Dermis blood vessel endothelial cell (primary cell): ENCODE data around the gene DMRTC2. TPM values are rescaled to one million over a fixed set of nuclear protein-coding genes. Genes with fewer than 3 reads are reported as not detected.

Experiments used
- DNase-seq: peaks from one replicate; pipeline ENCODE4 v3.0.0; 2010
- total RNA-seq: library from RNA; depleted of rRNA; stranded (reverse); fragments of >200 nt; gene quantifications from 2 replicates; pipeline ENCODE4 v1.2.3, GENCODE V29; 2014

DMRTC2 gene
- total RNA-seq, 1 donor from 2014 or later, result not detected

- no peak for DNase-seq
Observed at GRCh38 chr19:41890936-41891335, 46.1 kb downstream of the DMRTC2 start.

- DNase-seq, result no peak
Observed at GRCh38 chr19:41892173-41892902, 47.5 kb downstream of the DMRTC2 start.

DNA sequence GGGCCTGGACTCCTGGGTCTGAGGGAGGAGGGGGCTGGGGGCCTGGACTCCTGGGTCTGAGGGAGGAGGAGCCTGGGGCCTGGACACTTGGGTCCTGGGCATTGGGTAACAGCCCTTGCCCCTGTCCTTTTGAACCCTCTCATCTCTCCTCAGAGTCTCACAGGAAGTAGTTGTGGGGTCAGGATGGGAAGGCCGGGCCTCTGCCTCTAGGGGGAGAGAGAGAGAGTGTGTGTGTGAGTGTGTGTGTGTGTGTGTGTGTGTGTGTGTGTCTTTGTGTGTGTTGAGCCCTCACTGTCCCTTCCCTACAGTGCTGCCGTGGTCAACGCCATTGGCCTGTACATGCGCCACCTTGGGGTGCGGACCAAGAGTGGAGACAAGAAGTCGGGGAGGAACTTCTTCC, 49.1 kb downstream of the DMRTC2 start:
- DNase-seq, result no peak

DNA sequence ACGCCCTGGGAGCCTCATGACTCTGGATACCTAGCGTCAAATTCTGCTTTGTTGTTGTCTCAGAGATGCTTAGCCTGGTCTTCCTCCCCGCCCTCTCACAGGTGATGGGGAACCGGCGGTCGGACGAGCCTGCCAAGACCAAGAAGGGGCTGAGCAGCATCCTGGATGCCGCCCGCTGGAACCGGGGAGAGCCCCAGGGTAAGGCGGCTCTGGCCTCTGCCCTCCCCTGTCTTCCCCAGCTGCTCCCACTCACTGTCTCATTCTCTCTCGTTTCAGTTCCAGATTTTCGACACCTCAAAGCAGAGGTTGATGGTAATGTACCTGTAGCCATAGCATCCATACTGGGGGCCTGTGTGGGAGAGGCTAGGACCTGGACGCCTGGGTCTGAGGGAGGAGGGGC, 49.5 kb downstream of the DMRTC2 start:
- no peak for DNase-seq

- DNase-seq, result no peak
Observed at GRCh38 chr19:41895745-41896580, 51.1 kb downstream of the DMRTC2 start.

GRCh38 chr19:41896581-41896942, 51.7 kb downstream of the DMRTC2 start:
- no peak for DNase-seq

GRCh38 chr19:41897181-41897580, 52.3 kb downstream of the DMRTC2 start:
- DNase-seq, result no peak

DNA sequence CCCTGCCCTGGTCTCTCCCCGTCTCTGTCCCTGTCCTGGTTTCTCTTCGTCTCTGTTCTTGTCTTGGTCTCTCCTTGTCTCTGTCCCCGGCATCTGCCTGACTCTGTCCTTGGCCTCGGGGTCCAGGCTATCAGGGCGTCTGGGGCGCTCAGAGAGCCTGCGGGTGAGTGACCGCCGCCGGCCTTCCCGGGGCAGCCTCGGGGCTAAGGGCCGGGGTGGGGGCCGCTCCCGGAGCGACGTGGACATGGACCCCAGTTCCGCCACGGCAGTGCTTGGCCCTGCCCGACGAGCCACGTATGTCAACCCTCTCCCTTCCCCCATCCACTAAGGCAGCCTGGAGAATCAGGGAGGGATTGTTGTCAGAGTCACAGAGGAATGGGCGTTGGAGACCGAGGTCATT, 53.0 kb downstream of the DMRTC2 start:
- DNase-seq, result no peak

DNA sequence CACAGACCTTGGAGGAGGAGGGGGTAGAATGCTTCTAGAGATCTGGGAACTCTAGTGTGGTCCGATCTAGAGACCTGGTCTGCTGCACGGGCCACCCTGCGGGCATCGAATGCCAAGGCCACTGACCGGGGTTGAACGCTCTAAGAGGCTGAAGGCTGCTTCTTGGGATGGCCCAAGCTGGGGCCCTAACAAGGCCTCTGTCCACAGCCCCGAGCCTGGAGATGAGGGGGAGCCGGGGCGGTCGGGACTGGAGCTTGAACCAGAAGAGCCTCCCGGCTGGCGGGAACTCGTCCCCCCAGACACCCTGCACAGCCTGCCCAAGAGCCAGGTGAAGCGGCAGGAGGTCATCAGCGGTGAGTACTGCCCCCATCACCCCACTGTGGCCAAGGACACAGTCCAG, 53.4 kb downstream of the DMRTC2 start:
- no peak for DNase-seq

Other genes with a start within 250 kb of the DMRTC2 start
- gene CEACAM4, start 218.0 kb upstream of the DMRTC2 start, total RNA-seq, result not detected in 2 replicates
- 0.17 TPM in 1 of 2 replicates, not detected in the other for gene CEACAM7, start 156.8 kb upstream of the DMRTC2 start, total RNA-seq
- not detected in 2 replicates for gene CEACAM5, start 136.4 kb upstream of the DMRTC2 start, total RNA-seq
- not detected in 2 replicates for gene CEACAM6, start 89.5 kb upstream of the DMRTC2 start, total RNA-seq
- not detected in 2 replicates for gene CEACAM3, start 48.5 kb upstream of the DMRTC2 start, total RNA-seq
- not detected in 2 replicates for gene LYPD4, start 359 bp upstream of the DMRTC2 start, total RNA-seq
- 1,021 and 1,770 TPM in 2 replicates for gene RPS19, start 15.2 kb downstream of the DMRTC2 start, total RNA-seq
- gene CD79A, start 32.2 kb downstream of the DMRTC2 start, total RNA-seq, result 0.09 and 0.34 TPM in 2 replicates
- gene ARHGEF1, start 38.1 kb downstream of the DMRTC2 start, total RNA-seq, result 53.8 and 69.4 TPM in 2 replicates
- gene ERFL, start 83.4 kb downstream of the DMRTC2 start, total RNA-seq, result not detected in 2 replicates
- 73.9 and 132 TPM in 2 replicates for gene RABAC1, start 114.3 kb downstream of the DMRTC2 start, total RNA-seq
- under 0.01 and 0.05 TPM in 2 replicates for gene ATP1A3, start 149.2 kb downstream of the DMRTC2 start, total RNA-seq
- gene GRIK5, start 225.2 kb downstream of the DMRTC2 start, total RNA-seq, result 0.05 and 0.17 TPM in 2 replicates
- gene ZNF574, start 231.1 kb downstream of the DMRTC2 start, total RNA-seq, result 17.3 and 17.4 TPM in 2 replicates